KBM-7 (cell line): Measurements from ENCODE around the gene ATP2A1.
A peak's percentile ranks its signal among the peaks of the same experiment; 100 is the strongest.
"Not testable (repeated sequence)": the region's sequence is repeated elsewhere in the genome, so short reads cannot be mapped to it uniquely, and the experiment has no call there.

Experiments
- DNase-seq: peaks from one replicate; pipeline ENCODE4 v3.0.0-alpha.2; 2015
- in situ Hi-C: fragments of 300-500 bp; cut with MboI; formaldehyde crosslinking; loops from 2 replicates; pipeline ENCODE4 v1.14.3; 2020; ENCODE audit warnings: low sequenced_read_pairs, low pct_unique_long_range_greater_than_20kb, mixed read lengths

The ATP2A1 gene

DNA sequence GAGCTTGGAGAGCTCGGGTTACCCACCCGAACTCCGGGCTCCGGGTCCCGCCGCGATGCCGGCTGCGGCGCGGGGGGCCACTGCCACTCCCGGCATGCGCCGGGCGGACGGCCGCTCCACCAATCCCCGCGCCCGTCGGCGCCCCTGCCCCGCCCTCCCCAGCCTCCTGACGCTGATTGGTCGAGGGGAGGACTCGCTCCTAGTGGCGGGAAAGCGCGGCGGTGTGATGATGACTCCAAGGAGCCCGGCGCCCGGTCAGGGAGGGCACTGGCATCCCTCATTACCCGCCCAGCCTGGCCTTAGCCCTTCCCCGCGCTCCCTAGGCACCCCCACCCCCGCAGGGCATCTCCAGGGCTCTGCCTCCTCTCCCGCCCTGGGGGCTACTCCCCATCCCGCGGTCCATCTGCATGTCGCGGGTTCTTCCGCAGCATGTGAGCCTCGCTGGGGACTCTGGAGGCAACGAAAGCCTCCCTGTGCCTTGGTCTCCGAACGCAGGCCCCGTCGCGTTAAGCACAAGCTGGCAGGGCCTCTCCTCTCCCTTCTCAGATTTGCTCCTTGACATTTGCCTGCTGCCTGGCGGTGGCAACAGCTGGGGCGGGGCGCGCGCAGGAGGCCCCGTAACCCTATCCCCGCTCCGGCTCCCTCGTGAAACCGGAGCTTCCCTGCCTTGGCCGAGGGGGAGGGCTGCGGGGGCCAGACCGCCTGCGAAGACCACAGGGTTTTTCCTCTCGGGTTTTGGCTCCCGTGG lies 1.7 kb downstream of the ATP2A1 start:
- peak; percentile 81 for DNase-seq
- in situ Hi-C loops, result no loop called here

DNA sequence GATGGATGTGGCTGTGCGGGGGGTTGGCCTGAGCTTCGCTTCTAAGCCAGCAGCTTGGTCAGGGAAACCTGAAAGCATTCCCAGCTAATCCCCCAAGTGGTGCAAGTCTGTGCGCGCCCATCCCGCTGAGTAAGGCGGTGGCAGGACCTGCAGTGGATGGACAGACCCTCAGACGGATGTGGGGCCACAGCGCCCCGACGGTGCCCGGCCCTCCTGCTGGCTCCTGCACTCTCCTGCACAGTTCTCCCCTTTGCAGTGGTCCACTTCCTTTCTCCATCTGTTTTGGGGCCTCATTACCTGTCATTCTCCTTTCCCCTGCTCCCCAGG lies 2.3 kb downstream of the ATP2A1 start:
- in situ Hi-C loops, result no loop called here
- DNase-seq, result no peak

DNA sequence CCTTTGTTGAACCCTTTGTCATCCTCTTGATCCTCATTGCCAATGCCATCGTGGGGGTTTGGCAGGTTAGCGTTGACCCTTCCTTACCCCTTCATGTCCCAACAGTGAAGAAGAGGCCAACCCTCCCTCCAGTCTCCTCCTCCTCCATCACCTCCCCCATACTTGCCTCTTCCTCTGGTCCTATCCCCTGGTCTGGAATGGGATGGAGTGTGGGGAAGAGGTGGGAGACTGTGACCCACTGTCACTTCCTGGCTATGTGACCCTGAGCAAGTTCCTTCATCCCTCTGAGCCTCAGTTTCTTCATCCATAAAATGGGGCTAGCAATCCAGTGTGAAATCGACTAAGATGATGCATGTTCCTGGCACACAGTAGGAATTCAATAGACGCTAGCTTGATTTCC lies 2.7 kb downstream of the ATP2A1 start:
- no peak for DNase-seq
- in situ Hi-C loops, result no loop called here

DNA sequence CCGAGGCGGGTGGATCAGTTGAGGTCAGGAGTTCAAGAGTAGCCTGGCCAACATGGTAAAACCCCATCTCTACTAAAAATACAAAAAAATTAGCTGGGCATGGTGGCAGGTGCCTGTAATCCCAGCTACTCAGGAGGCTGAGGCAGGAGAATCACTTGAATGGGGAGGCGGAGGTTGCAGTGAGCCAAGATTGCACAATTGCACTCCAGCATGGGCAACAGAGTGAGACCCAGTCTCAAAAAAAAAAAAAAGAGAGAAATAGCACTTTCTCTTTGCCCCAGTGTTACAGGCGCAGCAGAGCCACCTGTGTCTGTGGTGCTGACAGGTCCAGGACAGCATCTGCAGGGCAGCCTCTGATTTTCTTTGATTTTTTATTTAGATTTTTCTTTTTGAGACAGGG lies 3.3 kb downstream of the ATP2A1 start:
- DNase-seq, in situ Hi-C loops: not testable (repeated sequence)

DNA sequence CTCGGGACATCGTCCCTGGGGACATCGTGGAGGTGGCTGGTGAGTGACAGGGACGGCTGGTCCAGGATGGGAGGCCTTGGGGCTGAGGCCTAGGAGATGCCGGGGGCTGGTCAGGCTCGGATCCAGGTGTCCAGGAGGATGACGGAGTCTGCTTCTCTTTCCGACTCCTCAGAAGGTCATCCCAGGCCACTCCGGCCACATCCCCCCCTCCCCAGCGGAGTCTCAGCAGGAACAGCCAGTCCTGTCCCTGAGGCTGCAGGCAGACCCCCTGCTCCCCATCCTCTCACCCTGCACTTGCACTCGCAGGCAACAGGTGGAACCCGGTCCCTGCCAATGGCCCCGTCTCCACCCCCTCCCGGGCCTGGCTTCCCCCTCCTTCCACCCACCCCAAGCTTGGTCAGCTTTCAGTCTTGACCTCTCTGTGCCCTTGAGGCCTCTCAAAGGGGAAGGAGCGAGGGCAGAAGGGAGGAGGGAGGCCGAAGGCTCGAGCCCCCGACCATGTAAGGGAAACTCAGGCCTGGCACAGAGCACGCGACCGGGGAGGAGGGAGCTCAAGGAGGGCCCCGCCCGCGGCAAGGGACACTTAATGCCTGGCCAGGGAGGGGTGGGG lies 4.4 kb downstream of the ATP2A1 start:
- no peak for DNase-seq
- in situ Hi-C loops, result no loop called here

DNA sequence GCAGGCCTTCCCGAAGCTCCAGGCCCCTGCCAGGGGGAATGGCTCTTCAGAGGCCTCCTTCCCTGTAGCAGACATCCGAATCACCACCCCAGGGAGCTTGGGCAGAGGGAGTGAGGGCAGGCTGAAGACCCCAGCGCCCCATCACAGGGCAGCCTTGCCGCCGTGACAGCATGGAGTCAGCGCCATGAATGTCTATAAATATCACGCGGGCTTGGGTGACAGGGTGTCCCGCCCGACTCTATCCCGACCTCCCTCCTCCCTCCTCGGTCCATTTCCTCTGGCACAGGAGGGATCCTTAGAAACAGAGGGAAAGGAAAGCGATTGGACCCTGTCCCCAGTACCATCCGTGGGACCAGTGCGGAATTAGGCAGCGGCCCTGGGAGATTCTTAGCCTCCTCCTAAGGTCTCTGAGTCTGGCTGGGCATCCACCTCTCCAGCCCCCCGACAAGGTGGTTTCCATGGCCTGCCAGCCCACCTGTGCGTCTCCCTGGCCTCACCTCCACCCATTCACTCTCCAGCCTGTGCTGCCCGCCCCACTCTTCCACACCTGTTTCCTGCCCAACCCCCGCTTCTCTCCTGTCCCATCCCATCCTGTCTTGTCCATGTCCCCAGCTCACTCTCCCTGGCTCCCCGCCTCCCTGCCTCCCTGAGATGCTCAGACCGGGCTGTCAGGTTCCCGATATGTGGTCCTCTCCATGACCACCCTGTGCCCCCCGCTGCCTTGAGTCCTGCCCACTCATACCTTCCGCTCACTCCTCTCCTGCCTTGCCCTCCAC lies 5.1 kb downstream of the ATP2A1 start:
- in situ Hi-C loops, result no loop called here
- no peak for DNase-seq

DNA sequence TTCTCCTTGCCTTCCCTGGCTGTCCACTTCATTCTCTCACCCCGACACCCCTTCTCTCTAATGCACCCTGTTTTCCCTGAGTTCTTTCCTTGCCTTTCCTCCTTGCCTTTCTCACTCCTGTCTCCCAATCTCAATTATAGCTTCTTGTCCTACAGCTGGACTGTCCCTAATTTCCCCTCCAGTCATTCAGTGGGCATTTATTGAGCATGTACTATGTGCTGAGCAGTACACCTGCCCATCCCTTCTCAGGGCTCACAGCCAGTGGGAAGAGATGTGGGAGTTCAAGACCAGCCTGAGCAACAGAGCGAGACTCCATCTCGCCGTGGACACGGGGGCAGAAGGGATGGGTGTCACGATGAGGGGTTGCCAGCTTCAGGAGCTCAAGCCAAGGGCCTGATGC lies 5.8 kb downstream of the ATP2A1 start:
- in situ Hi-C loops, result no loop called here
- no peak for DNase-seq

DNA sequence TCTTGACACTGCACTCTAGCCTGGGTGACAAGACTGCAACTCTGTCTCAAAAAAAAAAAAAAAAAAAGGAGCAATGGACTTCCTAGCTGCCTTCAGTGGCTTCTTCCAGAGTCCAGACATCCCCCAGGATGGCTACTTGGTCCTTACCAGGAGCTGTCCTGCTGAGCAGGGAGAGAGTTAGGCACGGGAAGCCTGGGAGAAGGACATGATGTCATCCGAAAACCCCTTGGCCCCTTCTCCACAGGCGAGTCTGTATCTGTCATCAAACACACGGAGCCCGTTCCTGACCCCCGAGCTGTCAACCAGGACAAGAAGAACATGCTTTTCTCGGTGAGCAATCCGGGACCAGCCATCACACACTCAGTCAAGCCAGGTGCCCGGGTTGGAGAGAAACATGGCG lies 8.7 kb downstream of the ATP2A1 start:
- no peak for DNase-seq
- in situ Hi-C loops, result no loop called here

DNA sequence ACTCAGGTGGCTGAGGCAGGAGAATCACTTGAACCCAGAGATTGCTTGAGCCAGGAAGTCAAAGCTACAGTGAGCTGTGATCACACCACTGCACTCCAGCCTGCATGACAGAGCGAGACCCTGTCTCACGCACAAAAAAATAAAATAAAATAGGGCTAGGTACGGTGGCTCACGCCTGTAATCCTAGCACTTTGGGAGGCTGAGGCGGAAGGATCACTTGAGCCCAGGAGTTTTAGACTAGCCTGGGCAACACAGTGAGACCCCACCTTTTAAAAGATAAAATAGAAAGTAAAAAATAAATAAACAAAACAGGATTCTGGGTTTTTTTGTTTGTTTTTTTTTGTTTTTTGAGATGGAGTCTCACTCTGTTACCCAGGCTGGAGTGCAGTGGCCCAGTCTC lies 12.1 kb downstream of the ATP2A1 start:
- DNase-seq, in situ Hi-C loops: not testable (repeated sequence)

DNA sequence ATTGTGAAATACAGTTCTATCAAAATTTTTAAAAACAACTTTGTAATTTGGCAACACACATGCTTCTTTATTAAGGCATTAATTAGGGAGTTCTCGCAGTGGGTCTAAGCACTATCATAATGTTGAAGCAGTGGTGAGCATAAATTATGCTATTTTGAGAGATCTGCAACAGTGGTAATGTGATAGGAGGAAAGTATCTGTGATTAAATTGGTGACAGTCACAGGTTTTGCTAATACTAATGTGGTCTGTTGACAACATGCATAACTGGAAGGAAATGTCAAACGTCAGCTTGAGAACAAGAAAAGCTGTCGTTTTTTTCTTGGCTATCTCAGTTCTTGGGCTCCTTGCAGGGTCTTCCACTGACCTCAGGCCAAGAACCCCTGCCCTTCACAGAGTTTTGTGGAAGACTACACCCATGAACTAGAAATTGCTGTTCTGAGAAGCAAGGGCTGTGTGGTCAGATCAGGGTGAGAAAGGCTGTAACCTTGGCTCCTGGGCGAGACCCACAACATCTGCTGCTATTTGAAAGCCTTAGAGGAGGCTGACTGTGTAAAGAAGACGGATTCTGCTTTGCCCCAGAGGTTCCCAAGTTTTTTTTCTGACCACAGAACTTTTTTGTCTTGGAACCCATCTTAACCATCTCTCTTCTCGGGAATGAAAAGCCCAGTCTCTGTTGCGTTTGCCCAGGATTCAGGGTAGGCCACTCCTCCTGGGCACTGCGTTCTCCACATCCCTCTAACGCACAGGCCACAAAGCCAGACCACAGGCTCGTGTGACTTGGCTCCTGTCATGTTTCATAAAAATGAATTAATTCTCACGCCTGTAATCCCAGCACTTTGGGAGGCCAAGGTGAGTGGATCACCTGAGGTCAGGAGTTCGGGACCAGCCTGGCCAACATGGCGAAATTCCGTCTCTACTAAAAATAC lies 13.9 kb downstream of the ATP2A1 start:
- in situ Hi-C loops, result no loop called here
- DNase-seq, result no peak

DNA sequence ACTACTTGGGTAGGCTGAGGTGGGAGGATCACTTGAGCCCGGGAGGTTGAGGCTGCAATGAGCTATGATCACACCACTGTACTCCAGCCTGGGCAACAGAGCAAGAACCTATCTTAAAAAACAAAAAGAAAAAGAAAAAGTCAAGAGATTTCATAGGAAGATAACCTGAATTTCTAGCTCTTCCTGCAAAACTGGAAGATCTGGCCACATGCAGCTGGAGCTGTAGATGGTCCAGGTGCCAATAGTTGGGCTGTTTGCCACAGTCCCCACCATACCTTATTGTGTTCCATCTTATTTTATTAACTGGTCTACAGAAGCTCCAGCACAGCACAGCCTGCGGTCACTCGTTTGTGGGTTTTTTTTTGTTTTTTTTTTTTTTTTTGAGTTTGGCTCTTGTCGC lies 15.0 kb downstream of the ATP2A1 start:
- in situ Hi-C loops, result no loop called here
- DNase-seq, result no peak

DNA sequence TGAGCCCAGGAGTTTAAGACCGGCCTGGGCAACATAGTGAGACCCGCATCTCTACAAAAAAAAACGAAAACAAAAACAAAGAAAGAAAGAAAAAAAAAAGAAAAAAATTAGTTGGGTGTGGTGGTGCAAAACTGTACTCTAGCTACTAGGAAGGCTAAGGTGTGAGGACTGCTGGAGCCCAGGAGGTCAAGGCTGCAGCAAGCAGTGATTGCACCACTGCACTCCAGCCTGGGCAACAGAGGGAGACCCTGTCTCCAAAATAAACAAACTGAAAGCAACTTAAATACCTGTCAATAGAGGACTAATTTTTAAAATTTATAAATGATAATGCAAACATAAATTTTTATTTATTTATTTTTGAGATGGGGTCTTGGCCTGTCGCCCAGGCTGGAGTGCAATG lies 17.3 kb downstream of the ATP2A1 start:
- in situ Hi-C loops, result no loop called here
- DNase-seq, result no peak

DNA sequence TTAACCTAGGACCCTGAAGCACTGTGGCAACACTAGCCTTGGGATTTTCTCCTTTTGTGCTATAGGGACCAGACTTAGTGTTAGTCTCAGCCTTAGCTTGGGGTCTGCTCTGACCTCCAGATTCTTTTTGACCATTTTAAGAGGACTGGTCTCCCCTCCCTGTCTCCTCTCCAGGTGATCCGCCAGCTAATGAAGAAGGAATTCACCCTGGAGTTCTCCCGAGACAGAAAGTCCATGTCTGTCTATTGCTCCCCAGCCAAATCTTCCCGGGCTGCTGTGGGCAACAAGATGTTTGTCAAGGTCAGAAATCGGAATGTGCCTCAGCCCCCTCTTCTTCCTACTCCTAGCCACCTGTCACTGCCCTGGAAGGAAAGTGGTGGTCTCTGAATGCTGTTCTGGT lies 19.5 kb downstream of the ATP2A1 start:
- in situ Hi-C loops, result no loop called here
- DNase-seq, result no peak

DNA sequence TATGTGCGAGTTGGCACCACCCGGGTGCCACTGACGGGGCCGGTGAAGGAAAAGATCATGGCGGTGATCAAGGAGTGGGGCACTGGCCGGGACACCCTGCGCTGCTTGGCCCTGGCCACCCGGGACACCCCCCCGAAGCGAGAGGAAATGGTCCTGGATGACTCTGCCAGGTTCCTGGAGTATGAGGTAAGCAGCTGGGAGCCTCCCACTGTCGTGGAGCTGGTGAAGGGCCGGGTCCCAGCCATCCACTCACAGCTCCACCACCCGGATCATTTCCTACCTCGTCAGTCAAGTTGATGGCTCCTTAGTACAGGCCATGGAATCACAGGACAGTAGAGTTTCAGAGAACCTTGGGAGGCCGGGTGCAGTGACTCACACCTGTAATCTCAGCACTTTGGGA lies 20.0 kb downstream of the ATP2A1 start:
- in situ Hi-C loops, result no loop called here
- DNase-seq, result no peak

DNA sequence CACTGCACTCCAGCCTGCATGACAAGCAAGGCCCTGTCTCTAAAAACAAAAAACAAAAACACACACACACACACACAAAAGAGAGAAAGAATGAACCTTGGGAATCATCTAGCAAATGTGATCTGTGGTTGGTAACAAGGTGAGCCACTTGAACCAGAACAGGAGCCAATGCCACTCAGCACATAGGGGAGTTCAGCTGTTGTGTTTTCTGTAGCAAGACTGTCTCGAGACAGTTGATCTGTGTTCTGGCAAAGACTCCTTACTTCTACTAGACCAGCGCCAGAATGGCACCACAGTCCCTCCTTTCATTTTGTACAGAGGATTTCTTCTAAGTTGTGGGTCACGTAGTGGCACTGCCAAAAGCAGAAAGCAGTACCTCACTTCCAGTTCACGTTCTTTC lies 20.7 kb downstream of the ATP2A1 start:
- in situ Hi-C loops, result no loop called here
- no peak for DNase-seq

DNA sequence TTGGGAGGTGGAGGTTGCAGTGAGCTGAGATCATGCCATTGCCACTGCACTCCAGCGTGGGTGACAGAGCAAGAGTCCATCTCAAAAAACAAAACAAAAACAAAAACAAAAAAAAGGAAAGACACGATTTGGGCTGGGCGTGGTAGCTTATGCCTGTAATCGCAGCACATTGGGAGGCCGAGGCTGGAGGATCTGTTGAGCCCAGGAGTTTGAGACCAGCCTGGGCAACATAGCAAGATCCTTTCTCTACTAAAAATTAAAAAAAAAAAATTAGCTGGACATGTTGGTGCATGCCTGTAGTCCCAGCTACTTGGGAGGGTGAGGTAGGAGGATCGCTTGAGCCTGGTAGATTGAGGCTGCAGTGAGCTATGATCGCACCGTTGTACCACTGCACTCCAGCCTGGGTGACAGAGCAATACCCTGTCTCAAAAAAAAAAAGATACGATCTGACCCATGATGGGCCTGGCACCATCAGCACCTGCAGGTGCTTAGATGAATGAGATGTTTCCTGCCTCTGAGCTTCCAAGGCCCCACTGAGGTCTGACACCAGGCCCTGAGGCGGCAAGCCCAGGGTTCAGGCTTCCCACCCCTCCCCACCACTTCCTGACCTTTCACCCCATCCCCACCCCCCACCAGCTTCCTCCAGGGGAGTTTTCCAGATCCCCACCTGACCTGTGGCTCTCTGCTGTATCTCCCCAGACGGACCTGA lies 21.7 kb downstream of the ATP2A1 start:
- in situ Hi-C loops, result no loop called here
- no peak for DNase-seq

DNA sequence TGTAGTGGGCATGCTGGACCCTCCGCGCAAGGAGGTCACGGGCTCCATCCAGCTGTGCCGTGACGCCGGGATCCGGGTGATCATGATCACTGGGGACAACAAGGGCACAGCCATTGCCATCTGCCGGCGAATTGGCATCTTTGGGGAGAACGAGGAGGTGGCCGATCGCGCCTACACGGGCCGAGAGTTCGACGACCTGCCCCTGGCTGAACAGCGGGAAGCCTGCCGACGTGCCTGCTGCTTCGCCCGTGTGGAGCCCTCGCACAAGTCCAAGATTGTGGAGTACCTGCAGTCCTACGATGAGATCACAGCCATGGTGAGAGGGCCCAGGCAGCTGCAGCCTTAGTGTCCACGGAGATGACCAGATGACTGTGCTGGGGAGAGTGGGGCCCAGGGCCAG lies 22.3 kb downstream of the ATP2A1 start:
- in situ Hi-C loops, result no loop called here
- DNase-seq, result no peak

DNA sequence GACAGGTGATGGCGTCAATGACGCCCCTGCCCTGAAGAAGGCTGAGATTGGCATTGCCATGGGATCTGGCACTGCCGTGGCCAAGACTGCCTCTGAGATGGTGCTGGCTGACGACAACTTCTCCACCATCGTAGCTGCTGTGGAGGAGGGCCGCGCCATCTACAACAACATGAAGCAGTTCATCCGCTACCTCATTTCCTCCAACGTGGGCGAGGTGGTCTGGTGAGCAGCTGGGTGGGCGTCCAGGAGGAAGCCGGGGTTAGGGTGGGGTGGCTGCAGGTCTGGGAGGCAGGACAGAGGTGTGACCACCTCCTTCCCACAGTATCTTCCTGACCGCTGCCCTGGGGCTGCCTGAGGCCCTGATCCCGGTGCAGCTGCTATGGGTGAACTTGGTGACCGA lies 23.6 kb downstream of the ATP2A1 start:
- DNase-seq, result no peak
- in situ Hi-C loops, result no loop called here

DNA sequence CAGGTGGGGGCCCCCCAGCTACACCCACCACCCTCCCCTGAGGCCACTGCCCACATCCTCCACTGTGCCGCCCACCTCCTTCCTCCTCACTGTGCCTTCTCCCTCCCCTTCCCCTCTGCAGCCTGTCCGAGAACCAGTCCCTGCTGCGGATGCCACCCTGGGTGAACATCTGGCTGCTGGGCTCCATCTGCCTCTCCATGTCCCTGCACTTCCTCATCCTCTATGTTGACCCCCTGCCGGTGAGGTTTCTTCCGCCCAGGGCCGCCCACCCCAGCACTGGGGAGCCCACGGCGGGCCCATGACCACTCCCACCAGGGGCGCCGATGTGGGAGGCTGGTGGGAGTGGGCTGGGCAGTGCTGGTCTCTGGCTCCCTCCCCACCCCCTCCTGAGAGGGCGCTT lies 24.6 kb downstream of the ATP2A1 start:
- no peak for DNase-seq
- in situ Hi-C loops, result no loop called here
